ENCODE measurements around the gene TRAIP.
"Not testable (repeated sequence)": the region's sequence is repeated elsewhere in the genome, so short reads cannot be mapped to it uniquely, and the experiment has no call there.

DNA sequence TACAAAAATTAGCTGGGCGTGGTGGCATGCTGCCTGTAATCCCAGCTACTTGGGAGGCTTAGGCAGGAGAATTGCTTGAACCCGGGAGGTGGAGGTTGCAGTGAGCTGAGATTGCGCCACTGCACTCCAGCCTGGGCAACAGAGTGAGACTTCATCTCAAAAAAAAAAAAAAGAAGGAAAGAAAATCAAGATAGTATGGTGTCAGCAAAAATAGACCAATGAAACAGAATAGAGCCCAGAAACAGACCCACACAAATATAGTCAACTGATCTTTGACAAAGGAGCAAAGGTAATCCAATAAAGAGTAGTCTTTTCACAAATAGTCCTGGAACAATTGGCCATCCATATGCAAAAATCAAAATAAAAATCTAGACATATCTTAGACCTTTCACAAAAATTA is 33.2 kb downstream of the TRAIP start:
- TF ChIP-seq TAF1, POLR2A, POLR2AphosphoS5 (IDR thresholded peaks at IDR 0.05; ENCODE audit: low read depth, low read length): not testable (repeated sequence)

Data from GM12891 (cell line).